Common myeloid progenitor, CD34-positive (primary cell): Measurements from ENCODE around the gene STAC2.

Experiments
- CTCF ChIA-PET: fragments of 350-600 bp; sonication (Branson Sonifier 250); formaldehyde crosslinking; loops from one replicate; lab custom pipeline; 2021; ENCODE audit warnings: antibody characterized with exemption; lab: Charles Lee
- POLR2A ChIA-PET: fragments of 350-600 bp; sonication (Branson Sonifier 250); formaldehyde crosslinking; loops from one replicate; lab custom pipeline; 2021; ENCODE audit warnings: antibody characterized with exemption; lab: Charles Lee
- DNase-seq, 3 donors: peaks; one replicate each; pipeline versions ENCODE4 v3.0.0 to v3.0.0-alpha.2; 2013
- H3K27ac ChIP-seq, 2 experiments: 1 replicate in 1 of 2; 2 replicates in 1 of 2; pipeline ENCODE4 v1.7.0; 2013; ENCODE audit warnings: inconsistent platforms in 2 of 2, low read length in 2 of 2, mild to moderate bottlenecking in 2 of 2, low read depth in 1 of 2, moderate library complexity in 1 of 2; ENCODE audit not compliant: severe bottlenecking in 2 of 2, insufficient read depth in 1 of 2, poor library complexity in 1 of 2
- H3K27me3 ChIP-seq, 5 experiments: replicated peaks in 2 of 5; 1 replicate in 3 of 5; 2 replicates in 2 of 5; pipeline versions ENCODE4 v1.6.1 to v1.7.0; 2013; ENCODE audit warnings: low read length in 4 of 5, mild to moderate bottlenecking in 2 of 5, moderate library complexity in 2 of 5, inconsistent platforms in 1 of 5; ENCODE audit not compliant: insufficient read depth in 5 of 5, control insufficient read depth in 4 of 5
- H3K36me3 ChIP-seq, 4 experiments: 1 replicate in 2 of 4; 2 replicates in 2 of 4; pipeline versions ENCODE4 v1.6.1 to v1.7.0; 2013; ENCODE audit warnings: low read length in 3 of 4, control low read depth in 1 of 4, mild to moderate bottlenecking in 1 of 4; ENCODE audit not compliant: control insufficient read depth in 4 of 4, insufficient read depth in 4 of 4
- H3K4me1 ChIP-seq, 4 experiments: 1 replicate in 3 of 4; 2 replicates in 1 of 4; pipeline versions ENCODE4 v1.6.1 to v1.7.1; 2013; ENCODE audit warnings: low read length in 3 of 4, mild to moderate bottlenecking in 3 of 4, control low read depth in 1 of 4, inconsistent platforms in 1 of 4, moderate library complexity in 1 of 4; ENCODE audit not compliant: control insufficient read depth in 4 of 4, insufficient read depth in 4 of 4; ENCODE audit errors: control extremely low read depth in 1 of 4
- H3K4me3 ChIP-seq, 7 experiments: 1 replicate in 4 of 7; 2 replicates in 3 of 7; pipeline versions ENCODE4 v1.5.1 to v1.7.0; 2013; ENCODE audit warnings: mild to moderate bottlenecking in 7 of 7, low read length in 6 of 7, moderate library complexity in 6 of 7, inconsistent platforms in 2 of 7, low read depth in 2 of 7, control low read depth in 1 of 7; ENCODE audit not compliant: insufficient read depth in 4 of 7, control insufficient read depth in 1 of 7; ENCODE audit errors: extremely low read depth in 1 of 7
- H3K9me3 ChIP-seq, 5 experiments: 1 replicate in 4 of 5; 2 replicates in 1 of 5; pipeline versions ENCODE4 v1.6.1 to v1.7.1; 2013; ENCODE audit warnings: low read length in 4 of 5, mild to moderate bottlenecking in 2 of 5, inconsistent platforms in 1 of 5, low read depth in 1 of 5, moderate library complexity in 1 of 5; ENCODE audit not compliant: control insufficient read depth in 4 of 5, insufficient read depth in 2 of 5; ENCODE audit errors: control extremely low read depth in 1 of 5
- WGBS: methylation state at CpG from one replicate; pipeline ENCODE4 v1.1.5; 2013; ENCODE audit not compliant: insufficient coverage; 5-methylcytosine and 5-hydroxymethylcytosine counted together

The STAC2 gene

GRCh38 chr17:39183045-39183444 is 42.7 kb downstream of the STAC2 start:
- Histone ChIP-seq H3K9me3 (no peaks in the 10 kb centered on the region), H3K27me3 (no peaks in the 10 kb centered on the region), H3K36me3 (peaks cover 5 to 39% (median 23%) of the 10 kb centered on the region in 4 experiments), H3K4me1 (peaks cover 0 to 5% (median 3%) of the 10 kb centered on the region in 4 experiments), H3K4me3 (no peak overlapping the region), H3K27ac (no peak overlapping the region)
- ChIA-PET POLR2A (no interaction called here), CTCF (interaction anchor here (0.7 to 2.7 kb wide), 7 partner anchors 8 to 61 kb away, joined by 3 to 14 read pairs (median 5); partner anchors contain the start of gene ARL5C)
- DNase-seq, result no peak
- WGBS, result 100% methylated on average over 2 of the region's 5 CpGs

GRCh38 chr17:39181303-39181702 is 44.4 kb downstream of the STAC2 start:
- 92% methylated on average over 2 of the region's 5 CpGs for WGBS
- peaks cover 5 to 45% (median 19%) of the 10 kb centered on the region in 4 experiments for H3K36me3 ChIP-seq
- H3K4me3 ChIP-seq, result no peak overlapping the region
- peaks cover 0 to under 1% (median 0%) of the 10 kb centered on the region in 4 experiments for H3K4me1 ChIP-seq
- H3K9me3 ChIP-seq, result no peaks in the 10 kb centered on the region
- CTCF ChIA-PET, result no interaction called here
- H3K27ac ChIP-seq, result no peak overlapping the region
- H3K27me3 ChIP-seq, result no peaks in the 10 kb centered on the region
- POLR2A ChIA-PET, result no interaction called here
- DNase-seq, result no peak

- peaks cover 3 to 34% (median 6%) of the 10 kb centered on the region in 4 experiments for H3K36me3 ChIP-seq
- ChIA-PET CTCF (interaction anchor here (0.6 to 5.9 kb wide), 4 partner anchors 10 to 195 kb away, joined by 3 to 60 read pairs (median 8); partner anchors contain the start of gene ARL5C), POLR2A (no interaction called here)
- no peaks in the 10 kb centered on the region for H3K27me3 ChIP-seq
- DNase-seq, result no peak
- no peak overlapping the region for H3K4me3 ChIP-seq
- WGBS, result 97% methylated on average over 4 of the region's 4 CpGs
- H3K27ac ChIP-seq, result no peak overlapping the region
- H3K9me3 ChIP-seq, result no peaks in the 10 kb centered on the region
- H3K4me1 ChIP-seq, result peaks cover 0 to 13% (median 10%) of the 10 kb centered on the region in 4 experiments
Observed at GRCh38 chr17:39178536-39178935, 47.2 kb downstream of the STAC2 start.

- CTCF ChIA-PET, result interaction anchor here (0.6 to 5.9 kb wide), 4 partner anchors 12 to 194 kb away, joined by 3 to 60 read pairs (median 8); partner anchors contain the start of gene ARL5C
- H3K36me3 ChIP-seq, result peaks cover 0 to 27% (median 4%) of the 10 kb centered on the region in 4 experiments
- WGBS, result 98% methylated on average over 11 of the region's 12 CpGs
- no peak overlapping the region for H3K27ac ChIP-seq
- H3K9me3 ChIP-seq, result no peaks in the 10 kb centered on the region
- POLR2A ChIA-PET, result no interaction called here
- H3K4me3 ChIP-seq, result no peak overlapping the region
- peak in 2 of 3 donors; percentile 30 to 42 for DNase-seq
- no peaks in the 10 kb centered on the region for H3K27me3 ChIP-seq
- peaks cover 0 to 25% (median 21%) of the 10 kb centered on the region in 4 experiments for H3K4me1 ChIP-seq
Observed at GRCh38 chr17:39177256-39177655, 48.5 kb downstream of the STAC2 start.

- Histone ChIP-seq H3K4me3 (no peak overlapping the region), H3K27me3 (no peaks in the 10 kb centered on the region), H3K4me1 (peaks cover 4 to 36% (median 25%) of the 10 kb centered on the region in 4 experiments), H3K9me3 (no peaks in the 10 kb centered on the region), H3K27ac (no peak overlapping the region), H3K36me3 (peaks cover 0 to 24% (median 4%) of the 10 kb centered on the region in 4 experiments)
- no peak for DNase-seq
- ChIA-PET POLR2A (interaction anchor here (2.6 kb wide), 1 partner anchor 22 kb away, joined by 9 read pairs; no protein-coding TSS in a partner anchor), CTCF (interaction anchor here (0.9 to 8.7 kb wide), 18 partner anchors 8 to 308 kb away, joined by 3 to 86 read pairs (median 6); partner anchors contain the start of genes ARL5C and PLXDC1)
- 95% methylated on average over 10 of the region's 10 CpGs for WGBS
Observed at GRCh38 chr17:39175695-39176093, 50.1 kb downstream of the STAC2 start.

GRCh38 chr17:39174920-39175694 is 50.6 kb downstream of the STAC2 start:
- Histone ChIP-seq H3K36me3 (peaks cover 0 to 24% (median 4%) of the 10 kb centered on the region in 4 experiments), H3K4me1 (peaks cover 4 to 42% (median 30%) of the 10 kb centered on the region in 4 experiments), H3K4me3 (peak overlapping the region in 2 of 7 experiments; percentile 4 to 48), H3K27me3 (no peaks in the 10 kb centered on the region), H3K9me3 (no peaks in the 10 kb centered on the region), H3K27ac (no peak overlapping the region)
- DNase-seq, result peak; percentile 83 to 90 (median 87)
- 49% methylated on average over 30 of the region's 35 CpGs for WGBS
- CTCF ChIA-PET, result interaction anchor here (0.8 to 8.7 kb wide), 25 partner anchors 8 to 307 kb away, joined by 3 to 86 read pairs (median 6); partner anchors contain the start of genes ARL5C and PLXDC1
- POLR2A ChIA-PET, result interaction anchor here (0.6 to 2.6 kb wide), 3 partner anchors 10 to 23 kb away, joined by 3 to 9 read pairs (median 6); no protein-coding TSS in a partner anchor
